ENCODE measurements around the gene TSPAN11.

DNA sequence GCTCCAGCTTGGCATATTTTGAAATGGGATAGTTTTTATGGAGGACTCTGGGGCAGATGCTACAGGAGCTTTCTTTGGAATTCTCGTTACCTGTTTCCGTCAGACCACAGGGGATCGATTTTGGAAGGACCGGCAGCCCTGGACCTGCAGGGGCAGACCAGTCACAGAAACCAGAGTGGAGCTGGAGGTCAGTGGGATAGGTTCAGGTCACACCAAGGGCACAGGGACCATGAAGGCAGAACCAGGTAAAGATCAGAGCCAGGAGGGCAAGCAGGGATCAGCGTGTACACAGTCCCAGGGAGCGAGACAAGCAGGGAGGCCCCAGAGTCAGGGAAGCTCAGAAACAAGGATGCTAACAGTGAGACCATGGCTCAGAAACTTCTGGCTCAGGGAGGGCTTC is 45.5 kb downstream of the TSPAN11 start:
- no peak for TF ChIP-seq ZNF565 (CRISPR knock-in tag; conservative IDR thresholded peaks at IDR 0.05; ENCODE audit: low read depth)
- TF ChIP-seq RARB (CRISPR knock-in tag; IDR thresholded peaks at IDR 0.05), result no peak
- TF ChIP-seq, protein P1, sequence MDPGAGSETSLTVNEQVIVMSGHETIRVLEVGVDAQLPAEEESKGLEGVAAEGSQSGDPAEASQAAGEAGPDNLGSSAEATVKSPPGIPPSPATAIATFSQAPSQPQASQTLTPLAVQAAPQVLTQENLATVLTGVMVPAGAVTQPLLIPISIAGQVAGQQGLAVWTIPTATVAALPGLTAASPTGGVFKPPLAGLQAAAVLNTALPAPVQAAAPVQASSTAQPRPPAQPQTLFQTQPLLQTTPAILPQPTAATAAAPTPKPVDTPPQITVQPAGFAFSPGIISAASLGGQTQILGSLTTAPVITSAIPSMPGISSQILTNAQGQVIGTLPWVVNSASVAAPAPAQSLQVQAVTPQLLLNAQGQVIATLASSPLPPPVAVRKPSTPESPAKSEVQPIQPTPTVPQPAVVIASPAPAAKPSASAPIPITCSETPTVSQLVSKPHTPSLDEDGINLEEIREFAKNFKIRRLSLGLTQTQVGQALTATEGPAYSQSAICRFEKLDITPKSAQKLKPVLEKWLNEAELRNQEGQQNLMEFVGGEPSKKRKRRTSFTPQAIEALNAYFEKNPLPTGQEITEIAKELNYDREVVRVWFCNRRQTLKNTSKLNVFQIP (CRISPR knock-in tag; IDR thresholded peaks at IDR 0.05; ENCODE audit: borderline replicate concordance, low read depth), result no peak
- no peak for TF ChIP-seq ZNF70 (CRISPR knock-in tag; IDR thresholded peaks at IDR 0.05)
- no peak for TF ChIP-seq ESRRG (CRISPR knock-in tag; IDR thresholded peaks at IDR 0.05)
- no peak for TF ChIP-seq ISL1 (CRISPR knock-in tag; IDR thresholded peaks at IDR 0.05)

Measured in SK-N-SH treated with all-trans-retinoic acid at 6 μM for 48 hours (cell line).